Mesothelial cell of epicardium (in vitro differentiated cells): ENCODE data around the gene SUN1. TPM values are rescaled to one million over a fixed set of nuclear protein-coding genes. Genes with fewer than 3 reads are reported as not detected.
"Not testable (repeated sequence)": the region's sequence is repeated elsewhere in the genome, so short reads cannot be mapped to it uniquely, and the experiment has no call there.

Experiments
- DNase-seq, 2 experiments: peaks; one replicate each; pipeline ENCODE4 v3.0.0; 2021; ENCODE audit warnings: low spot score in 2 of 2; ENCODE audit not compliant: unreplicated experiment in 2 of 2
- H3K27ac Mint-ChIP-seq: 2 replicates; pipeline ENCODE4 v1.8.0; 2021; ENCODE audit warnings: mixed read lengths
- H3K27me3 Mint-ChIP-seq: 2 replicates; pipeline ENCODE4 v1.8.0; 2021; ENCODE audit warnings: low read depth, mixed read lengths
- H3K36me3 Mint-ChIP-seq: 2 replicates; pipeline ENCODE4 v1.8.0; 2021; ENCODE audit warnings: mixed read lengths
- H3K4me1 Mint-ChIP-seq: 2 replicates; pipeline ENCODE4 v1.8.0; 2021; ENCODE audit warnings: mixed read lengths
- H3K4me3 Mint-ChIP-seq: 2 replicates; pipeline ENCODE4 v1.8.0; 2021; ENCODE audit warnings: mild to moderate bottlenecking, moderate library complexity, mixed read lengths
- H3K9me3 Mint-ChIP-seq: 2 replicates; pipeline ENCODE4 v1.8.0; 2021; ENCODE audit warnings: mixed read lengths
- total RNA-seq: library from RNA; stranded (reverse); gene quantifications from 3 replicates; pipeline ENCODE4 v1.2.1, GENCODE V29; 2021
- TF ChIP-seq, protein P1 (sequence below): fragments of 200-600 bp; sonication (generic); IDR thresholded peaks from one replicate; pipeline ENCODE4 v1.5.0; 2021; ENCODE audit warnings: antibody characterized with exemption; ENCODE audit not compliant: unreplicated experiment

Gene SUN1
- total RNA-seq, 1 donor from 2014 or later, result 201 TPM

GRCh38 chr7:798921-799470 lies 33.3 kb upstream of the SUN1 start:
- Mint-ChIP-seq H3K27ac (no peak overlapping the region), H3K9me3 (peaks cover 4% of the 10 kb centered on the region), H3K27me3 (no peaks in the 10 kb centered on the region), H3K4me3 (no peak overlapping the region), H3K36me3 (peaks cover 15% of the 10 kb centered on the region), H3K4me1 (peaks cover 2% of the 10 kb centered on the region)
- no peak for DNase-seq
- TF ChIP-seq, protein P1, sequence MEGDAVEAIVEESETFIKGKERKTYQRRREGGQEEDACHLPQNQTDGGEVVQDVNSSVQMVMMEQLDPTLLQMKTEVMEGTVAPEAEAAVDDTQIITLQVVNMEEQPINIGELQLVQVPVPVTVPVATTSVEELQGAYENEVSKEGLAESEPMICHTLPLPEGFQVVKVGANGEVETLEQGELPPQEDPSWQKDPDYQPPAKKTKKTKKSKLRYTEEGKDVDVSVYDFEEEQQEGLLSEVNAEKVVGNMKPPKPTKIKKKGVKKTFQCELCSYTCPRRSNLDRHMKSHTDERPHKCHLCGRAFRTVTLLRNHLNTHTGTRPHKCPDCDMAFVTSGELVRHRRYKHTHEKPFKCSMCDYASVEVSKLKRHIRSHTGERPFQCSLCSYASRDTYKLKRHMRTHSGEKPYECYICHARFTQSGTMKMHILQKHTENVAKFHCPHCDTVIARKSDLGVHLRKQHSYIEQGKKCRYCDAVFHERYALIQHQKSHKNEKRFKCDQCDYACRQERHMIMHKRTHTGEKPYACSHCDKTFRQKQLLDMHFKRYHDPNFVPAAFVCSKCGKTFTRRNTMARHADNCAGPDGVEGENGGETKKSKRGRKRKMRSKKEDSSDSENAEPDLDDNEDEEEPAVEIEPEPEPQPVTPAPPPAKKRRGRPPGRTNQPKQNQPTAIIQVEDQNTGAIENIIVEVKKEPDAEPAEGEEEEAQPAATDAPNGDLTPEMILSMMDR, result no peak

GRCh38 chr7:800692-801091 lies 31.6 kb upstream of the SUN1 start:
- Mint-ChIP-seq H3K9me3 (peaks cover 4% of the 10 kb centered on the region), H3K27me3 (no peaks in the 10 kb centered on the region), H3K4me3 (no peak overlapping the region), H3K27ac (no peak overlapping the region), H3K4me1 (peaks cover 2% of the 10 kb centered on the region), H3K36me3 (peaks cover 15% of the 10 kb centered on the region)
- no peak for DNase-seq
- TF ChIP-seq, protein P1, result no peak

DNA sequence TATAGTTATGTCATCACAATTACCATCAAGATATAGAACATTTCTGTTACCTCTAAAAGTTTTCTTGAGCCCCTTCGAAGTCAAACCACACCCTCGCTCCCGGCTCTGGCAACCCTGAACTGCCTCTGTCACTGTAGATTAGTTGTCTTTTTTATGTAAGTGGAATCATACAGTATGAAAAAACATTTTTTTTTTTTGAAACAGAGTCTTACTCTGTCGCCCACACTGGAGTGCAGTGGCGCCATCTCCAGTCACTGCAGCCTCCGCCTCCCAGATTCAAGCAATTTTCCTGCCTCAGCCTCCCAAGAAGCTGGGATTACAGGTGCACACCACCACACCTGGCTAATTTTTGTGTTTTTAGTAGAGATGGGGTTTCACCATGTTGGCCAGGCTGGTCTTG lies 30.9 kb upstream of the SUN1 start:
- H3K27ac Mint-ChIP-seq, DNase-seq, H3K9me3 Mint-ChIP-seq, H3K27me3 Mint-ChIP-seq, H3K4me1 Mint-ChIP-seq, H3K4me3 Mint-ChIP-seq: not testable (repeated sequence)
- H3K36me3 Mint-ChIP-seq, result peaks cover 14% of the 10 kb centered on the region

DNA sequence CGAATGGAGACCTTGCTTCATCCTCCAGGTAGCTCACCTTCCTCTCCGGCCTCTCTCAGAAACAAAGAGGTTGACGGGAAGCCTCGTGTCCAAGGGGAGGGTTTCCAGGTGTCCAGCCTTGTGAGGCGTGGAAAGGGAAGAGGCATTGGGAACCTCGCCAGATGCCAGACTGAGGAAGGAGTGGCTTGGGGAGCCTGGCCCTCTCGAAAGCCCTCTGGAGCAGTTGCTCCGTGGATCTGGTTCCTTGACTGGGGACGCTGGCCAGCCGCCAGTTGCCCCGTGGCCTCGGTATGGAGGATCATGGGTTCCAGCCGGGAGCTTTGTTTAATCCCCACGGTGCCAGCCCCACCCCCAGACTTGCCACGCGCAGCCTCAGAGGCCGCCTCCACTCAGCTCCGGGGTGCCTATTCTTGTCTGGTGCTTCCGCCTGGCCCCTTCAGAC lies 30.3 kb upstream of the SUN1 start:
- Mint-ChIP-seq H3K9me3 (peaks cover 2% of the 10 kb centered on the region), H3K4me3 (no peak overlapping the region), H3K4me1 (peaks cover 2% of the 10 kb centered on the region), H3K27me3 (no peaks in the 10 kb centered on the region), H3K27ac (no peak overlapping the region), H3K36me3 (peaks cover 12% of the 10 kb centered on the region)
- DNase-seq, result no peak
- TF ChIP-seq, protein P1, result no peak

- Mint-ChIP-seq H3K4me1 (peaks cover 2% of the 10 kb centered on the region), H3K27me3 (no peaks in the 10 kb centered on the region), H3K4me3 (no peak overlapping the region), H3K27ac (peak overlapping the region; percentile 9), H3K9me3 (peaks cover under 1% of the 10 kb centered on the region), H3K36me3 (peaks cover 7% of the 10 kb centered on the region)
- no peak for DNase-seq
- TF ChIP-seq, protein P1, result no peak
These were observed 29.6 kb upstream of the SUN1 start for GRCh38 chr7:802500-803242.

DNA sequence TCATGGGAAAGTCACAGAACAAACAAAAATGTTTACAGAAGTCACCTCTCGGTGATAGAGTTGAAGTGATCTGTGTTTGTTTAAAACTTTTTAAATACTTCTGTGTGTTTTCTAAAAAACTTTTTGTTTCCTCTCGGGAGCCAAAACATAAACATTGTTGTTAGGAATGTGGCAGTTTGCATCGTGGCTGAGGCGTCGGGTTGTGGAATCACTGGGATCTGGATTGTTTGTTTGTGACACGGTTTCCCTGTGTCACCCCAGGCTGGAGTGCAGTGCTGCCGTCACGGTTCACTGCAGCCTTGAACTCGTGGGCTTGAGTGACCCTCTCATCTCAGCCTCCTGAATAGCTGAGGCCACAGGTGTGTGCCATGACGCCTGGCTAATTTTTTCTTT lies 29.0 kb upstream of the SUN1 start:
- TF ChIP-seq, protein P1, result no peak
- Mint-ChIP-seq H3K27ac (no peak overlapping the region), H3K4me3 (no peak overlapping the region), H3K27me3 (no peaks in the 10 kb centered on the region), H3K4me1 (peaks cover 2% of the 10 kb centered on the region), H3K9me3 (peaks cover 5% of the 10 kb centered on the region), H3K36me3 (peaks cover 7% of the 10 kb centered on the region)
- no peak for DNase-seq

GRCh38 chr7:803796-804195 lies 28.5 kb upstream of the SUN1 start:
- DNase-seq, H3K27ac Mint-ChIP-seq, H3K27me3 Mint-ChIP-seq, H3K36me3 Mint-ChIP-seq, H3K9me3 Mint-ChIP-seq, H3K4me1 Mint-ChIP-seq, H3K4me3 Mint-ChIP-seq: not testable (repeated sequence)
